Thymus (tissue), 11 donors: ENCODE measurements around the gene C10orf53. TPM values are rescaled to one million over a fixed set of nuclear protein-coding genes. Genes with fewer than 3 reads are reported as not detected.

Source experiments
- DNase-seq, 9 donors: peaks; one replicate each; pipeline ENCODE4 v3.0.0-alpha.2; 2013; ENCODE audit warnings: low spot score in 9 of 9, low read depth in 6 of 9, missing footprints in 1 of 9
- H3K27ac ChIP-seq, 2 donors: one replicate each; pipeline ENCODE4 v1.5.1; 2013; ENCODE audit warnings: control low read depth in 1 of 2, low read depth in 1 of 2, low read length in 1 of 2, mild to moderate bottlenecking in 1 of 2, moderate library complexity in 1 of 2
- H3K27me3 ChIP-seq, 2 donors: one replicate each; pipeline ENCODE4 v1.5.1; 2013; ENCODE audit warnings: low read length in 1 of 2; ENCODE audit not compliant: control insufficient read depth in 2 of 2, insufficient read depth in 1 of 2
- H3K36me3 ChIP-seq, 2 donors: one replicate each; pipeline ENCODE4 v1.5.1; 2013; ENCODE audit warnings: low read length in 1 of 2, mild to moderate bottlenecking in 1 of 2, moderate library complexity in 1 of 2; ENCODE audit not compliant: control insufficient read depth in 2 of 2, insufficient read depth in 2 of 2
- H3K4me1 ChIP-seq, 2 donors: one replicate each; pipeline ENCODE4 v1.5.1; 2013; ENCODE audit warnings: low read length in 2 of 2; ENCODE audit not compliant: control insufficient read depth in 2 of 2, insufficient read depth in 2 of 2
- H3K4me3 ChIP-seq, 2 donors: one replicate each; pipeline ENCODE4 v1.5.1; 2013; ENCODE audit warnings: low read length in 2 of 2, control low read depth in 1 of 2, mild to moderate bottlenecking in 1 of 2
- H3K9me3 ChIP-seq, 2 donors: one replicate each; pipeline ENCODE4 v1.5.1; 2013; ENCODE audit warnings: low read length in 1 of 2, mild to moderate bottlenecking in 1 of 2; ENCODE audit not compliant: control insufficient read depth in 2 of 2, insufficient read depth in 1 of 2
- WGBS: extraction: QIAGEN DNeasy Blood & Tissue Kit; methylation state at CpG from one replicate; pipeline ENCODE4 v1.1.7; 2013; 5-methylcytosine and 5-hydroxymethylcytosine counted together
- polyA plus RNA-seq: library from polyadenylated mRNA; stranded (reverse); fragments of 200-250 nt; gene quantifications from one replicate; pipeline ENCODE4 v1.2.3, GENCODE V29; 2013
- total RNA-seq: library from RNA; stranded (reverse); fragments of 120-200 nt; gene quantifications from one replicate; pipeline ENCODE4 v1.2.4, GENCODE V29; 2013
- donor health status: healthy.

Gene C10orf53
- total and polyA plus RNA-seq, 2 donors, result 0.05 TPM; not detected in 1

GRCh38 chr10:49662169-49662830 is 17.2 kb upstream of the C10orf53 start:
- Histone ChIP-seq H3K27ac (no peak overlapping the region), H3K4me1 (no peaks in the 10 kb centered on the region), H3K27me3 (no peaks in the 10 kb centered on the region), H3K9me3 (peaks cover 0 to 5% of the 10 kb centered on the region in 2 donors), H3K4me3 (no peak overlapping the region), H3K36me3 (no peaks in the 10 kb centered on the region)
- no peak for DNase-seq
- WGBS, result 91% methylated on average over 15 of the region's 15 CpGs

- Histone ChIP-seq H3K9me3 (peaks cover 0 to 5% of the 10 kb centered on the region in 2 donors), H3K36me3 (no peaks in the 10 kb centered on the region), H3K4me1 (no peaks in the 10 kb centered on the region), H3K27me3 (no peaks in the 10 kb centered on the region), H3K27ac (no peak overlapping the region), H3K4me3 (no peak overlapping the region)
- no peak for DNase-seq
- 72% methylated on average over 6 of the region's 6 CpGs for WGBS
Observed at GRCh38 chr10:49663596-49663995, 15.9 kb upstream of the C10orf53 start.

- Histone ChIP-seq H3K9me3 (peaks cover 0 to 5% of the 10 kb centered on the region in 2 donors), H3K4me3 (no peak overlapping the region), H3K27ac (no peak overlapping the region), H3K4me1 (no peaks in the 10 kb centered on the region), H3K27me3 (no peaks in the 10 kb centered on the region), H3K36me3 (no peaks in the 10 kb centered on the region)
- no peak for DNase-seq
- whole genome bisulfite sequencing, result 89% methylated on average over 7 of the region's 7 CpGs
Observed at GRCh38 chr10:49664006-49664841, 15.2 kb upstream of the C10orf53 start.

GRCh38 chr10:49664842-49665355 is 14.6 kb upstream of the C10orf53 start:
- no peak overlapping the region for H3K4me3 ChIP-seq
- 84% methylated on average over 4 of the region's 4 CpGs for WGBS
- no peaks in the 10 kb centered on the region for H3K9me3 ChIP-seq
- H3K27ac ChIP-seq, result no peak overlapping the region
- DNase-seq, result no peak
- H3K27me3 ChIP-seq, result no peaks in the 10 kb centered on the region
- H3K36me3 ChIP-seq, result no peaks in the 10 kb centered on the region
- H3K4me1 ChIP-seq, result no peaks in the 10 kb centered on the region

GRCh38 chr10:49666054-49666615 is 13.3 kb upstream of the C10orf53 start:
- Histone ChIP-seq H3K9me3 (no peaks in the 10 kb centered on the region), H3K4me1 (no peaks in the 10 kb centered on the region), H3K27me3 (no peaks in the 10 kb centered on the region), H3K36me3 (no peaks in the 10 kb centered on the region), H3K27ac (no peak overlapping the region), H3K4me3 (no peak overlapping the region)
- WGBS, result 71% methylated on average over 2 of the region's 2 CpGs
- no peak for DNase-seq

GRCh38 chr10:49666685-49667084 is 12.8 kb upstream of the C10orf53 start:
- no peak overlapping the region for H3K27ac ChIP-seq
- H3K9me3 ChIP-seq, result no peaks in the 10 kb centered on the region
- H3K36me3 ChIP-seq, result no peaks in the 10 kb centered on the region
- H3K27me3 ChIP-seq, result no peaks in the 10 kb centered on the region
- no peak overlapping the region for H3K4me3 ChIP-seq
- DNase-seq, result no peak
- 90% methylated on average over 5 of the region's 5 CpGs for WGBS
- no peaks in the 10 kb centered on the region for H3K4me1 ChIP-seq

GRCh38 chr10:49667991-49668390 is 11.5 kb upstream of the C10orf53 start:
- Histone ChIP-seq H3K36me3 (no peaks in the 10 kb centered on the region), H3K4me1 (no peaks in the 10 kb centered on the region), H3K9me3 (no peaks in the 10 kb centered on the region), H3K4me3 (no peak overlapping the region), H3K27me3 (no peaks in the 10 kb centered on the region), H3K27ac (no peak overlapping the region)
- no peak for DNase-seq
- 80% methylated on average over 2 of the region's 2 CpGs for WGBS

GRCh38 chr10:49668684-49669083 is 10.8 kb upstream of the C10orf53 start:
- H3K9me3 ChIP-seq, result no peaks in the 10 kb centered on the region
- H3K36me3 ChIP-seq, result no peaks in the 10 kb centered on the region
- no peaks in the 10 kb centered on the region for H3K27me3 ChIP-seq
- no peak overlapping the region for H3K27ac ChIP-seq
- H3K4me1 ChIP-seq, result no peaks in the 10 kb centered on the region
- H3K4me3 ChIP-seq, result no peak overlapping the region
- DNase-seq, result no peak
- 71% methylated on average over 6 of the region's 6 CpGs for WGBS
